ENCODE results near the gene AFAP1.

Gene AFAP1

DNA sequence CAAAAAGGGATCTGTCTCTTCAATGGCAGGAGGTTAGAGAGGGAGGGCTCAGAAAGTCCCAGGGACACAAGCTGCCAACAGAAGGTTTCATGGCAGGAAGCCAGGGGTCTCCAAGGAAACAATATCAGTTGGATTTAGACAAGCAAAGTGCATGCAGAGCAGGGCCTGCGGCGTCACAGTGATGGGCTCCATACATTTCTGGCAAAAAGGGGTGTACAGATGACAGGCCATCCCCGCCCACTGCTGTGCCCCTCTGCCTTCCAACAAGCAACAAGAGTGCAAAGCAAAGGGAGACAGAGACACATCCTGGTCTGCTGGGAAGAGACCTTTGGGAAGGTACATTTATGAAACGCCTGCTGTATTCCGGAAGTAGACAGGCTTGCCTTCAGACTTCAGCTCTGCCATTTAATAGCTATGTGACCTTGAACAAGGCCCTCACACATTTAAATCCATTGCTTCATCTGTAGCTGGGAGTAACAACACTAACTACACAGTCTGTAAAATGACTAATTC is 121.2 kb downstream of the AFAP1 start:
- DNase-seq = no peak

DNA sequence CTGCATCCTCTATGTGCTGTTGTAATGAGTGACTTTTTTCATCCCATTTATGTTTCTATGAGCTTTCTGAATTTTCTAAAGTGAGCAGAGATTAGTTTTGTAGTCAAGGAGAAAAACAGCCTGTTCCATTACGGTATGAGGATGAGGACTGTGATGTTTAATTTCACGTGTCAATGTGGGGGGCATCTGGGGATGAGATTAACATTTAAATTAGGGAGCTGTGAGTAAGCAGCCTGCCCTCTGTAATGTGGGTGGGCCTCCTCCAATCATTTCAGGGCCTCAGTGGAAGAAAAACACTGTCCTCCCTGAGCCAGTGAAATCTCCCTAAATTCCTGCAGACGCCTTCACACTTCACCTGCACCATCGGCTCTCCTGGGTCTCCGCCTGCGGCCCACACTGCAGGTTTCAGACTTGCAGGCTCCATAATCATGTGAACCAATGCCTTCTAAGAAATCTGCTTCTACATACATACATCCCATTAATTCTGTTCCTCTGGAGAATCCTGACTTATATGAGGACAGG is 121.7 kb downstream of the AFAP1 start:
- DNase-seq = no peak

DNA sequence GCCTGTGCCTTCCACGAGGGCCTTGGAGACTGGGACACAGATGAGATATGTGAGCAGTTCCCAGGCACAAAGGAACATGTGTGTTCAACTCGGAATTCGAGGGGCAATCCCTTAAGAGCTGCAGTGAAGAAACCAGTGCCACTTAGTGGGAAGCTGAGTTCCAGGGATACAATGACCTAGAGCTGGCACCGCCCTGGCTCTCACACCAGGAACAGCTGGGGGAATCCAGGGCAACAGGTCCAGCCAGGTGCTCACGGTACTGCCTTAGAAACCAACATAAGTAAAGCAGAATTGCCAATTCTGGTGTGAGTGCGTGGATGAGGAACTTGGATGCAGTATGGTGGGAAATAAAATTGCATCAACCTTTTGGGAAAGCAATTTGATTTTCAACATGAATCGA is 122.9 kb downstream of the AFAP1 start:
- no peak for DNase-seq

DNA sequence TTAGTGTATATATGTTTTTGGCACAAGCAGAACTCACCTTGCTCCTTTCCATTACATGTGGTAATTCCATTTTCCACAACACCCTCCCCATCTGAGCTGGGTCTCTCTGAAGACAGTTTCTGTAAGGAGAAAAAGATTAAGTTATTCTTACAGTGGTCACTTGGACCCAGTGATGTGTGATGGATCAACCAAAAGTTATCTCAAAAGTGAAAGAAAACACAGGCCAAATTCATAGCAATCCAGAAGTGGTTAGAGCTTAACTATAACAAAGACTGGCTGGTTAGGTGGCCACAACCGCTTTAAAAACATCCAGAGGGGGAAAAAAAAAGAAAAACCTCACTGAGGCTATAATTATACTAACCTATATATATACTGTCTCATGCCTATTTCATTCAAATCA is 123.7 kb downstream of the AFAP1 start:
- no peak for DNase-seq

DNA sequence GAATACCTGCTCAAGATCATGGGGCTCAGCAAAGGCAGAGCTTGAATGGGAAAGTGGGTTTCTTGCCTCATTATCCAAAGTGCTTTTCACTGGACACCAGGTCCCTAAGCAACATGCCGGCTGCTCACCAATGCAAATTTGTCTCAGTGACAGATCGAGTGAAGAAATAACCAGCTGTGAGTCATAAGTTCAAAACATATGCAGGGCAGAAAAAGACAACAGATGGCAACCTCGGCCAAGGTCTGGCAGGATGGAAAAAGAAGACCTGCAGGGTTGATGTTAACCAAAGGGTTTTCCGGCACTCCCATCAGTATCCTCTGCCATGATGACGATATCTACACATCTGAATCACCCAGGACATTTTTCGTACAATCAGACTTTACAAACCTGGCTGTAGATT is 124.1 kb downstream of the AFAP1 start:
- DNase-seq = no peak

DNA sequence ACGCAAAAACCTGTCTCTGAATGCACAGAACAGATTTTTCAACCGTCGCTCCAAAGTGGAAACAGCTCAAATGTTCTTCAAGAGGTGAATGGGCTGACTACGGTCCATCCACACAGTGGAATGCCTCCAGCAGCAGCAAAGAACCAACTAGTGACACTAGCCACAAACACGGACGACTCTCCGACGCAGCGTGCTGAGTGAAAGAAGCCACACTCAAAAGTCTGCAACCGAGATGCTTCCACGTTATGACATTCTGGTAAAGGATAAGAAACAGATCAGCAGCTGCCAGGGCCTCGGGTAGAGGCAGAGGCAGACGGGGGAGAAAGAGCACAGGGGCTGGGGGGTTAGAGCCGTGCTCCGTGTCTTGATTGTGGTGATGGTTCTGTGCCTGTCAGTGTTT is 125.2 kb downstream of the AFAP1 start:
- no peak for DNase-seq

DNA sequence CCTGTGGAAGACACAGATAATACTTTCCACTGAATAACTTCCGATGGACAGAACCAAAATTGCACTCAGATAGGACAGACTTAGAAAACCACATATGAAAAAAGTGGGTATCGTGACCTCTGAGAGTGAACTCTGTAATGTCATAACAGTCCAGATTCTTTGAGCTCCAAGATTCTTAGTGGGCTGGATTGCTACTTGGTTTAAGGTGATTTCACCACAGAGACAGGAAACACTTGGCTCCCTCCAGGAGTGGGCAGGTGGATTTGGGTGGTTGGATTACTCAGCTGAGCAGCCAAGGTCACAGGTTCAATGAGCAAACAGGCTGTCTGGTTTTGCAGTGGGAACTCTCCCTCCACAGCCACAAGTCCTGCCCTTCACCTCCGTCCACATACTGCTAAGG is 126.0 kb downstream of the AFAP1 start:
- no peak for DNase-seq

DNA sequence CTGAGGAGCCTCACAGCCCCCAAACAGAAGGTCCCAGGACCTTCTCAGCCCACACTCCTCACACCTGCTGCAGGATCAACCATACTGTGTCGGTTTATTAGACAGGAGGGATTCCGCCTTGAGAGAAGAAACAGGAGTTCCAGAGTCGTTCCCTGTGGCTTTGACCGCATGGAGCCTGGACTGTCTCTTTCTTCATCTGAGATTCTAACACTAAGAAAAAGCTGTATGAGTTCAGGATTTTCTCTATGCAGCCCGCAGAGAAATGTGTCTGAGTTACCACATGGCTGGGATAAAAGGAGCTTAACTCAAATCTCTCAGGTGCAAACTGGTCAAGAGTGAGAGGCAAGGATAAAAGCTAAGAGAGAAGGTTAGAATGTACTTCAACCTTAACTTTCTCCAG is 126.7 kb downstream of the AFAP1 start:
- DNase-seq = no peak

DNA sequence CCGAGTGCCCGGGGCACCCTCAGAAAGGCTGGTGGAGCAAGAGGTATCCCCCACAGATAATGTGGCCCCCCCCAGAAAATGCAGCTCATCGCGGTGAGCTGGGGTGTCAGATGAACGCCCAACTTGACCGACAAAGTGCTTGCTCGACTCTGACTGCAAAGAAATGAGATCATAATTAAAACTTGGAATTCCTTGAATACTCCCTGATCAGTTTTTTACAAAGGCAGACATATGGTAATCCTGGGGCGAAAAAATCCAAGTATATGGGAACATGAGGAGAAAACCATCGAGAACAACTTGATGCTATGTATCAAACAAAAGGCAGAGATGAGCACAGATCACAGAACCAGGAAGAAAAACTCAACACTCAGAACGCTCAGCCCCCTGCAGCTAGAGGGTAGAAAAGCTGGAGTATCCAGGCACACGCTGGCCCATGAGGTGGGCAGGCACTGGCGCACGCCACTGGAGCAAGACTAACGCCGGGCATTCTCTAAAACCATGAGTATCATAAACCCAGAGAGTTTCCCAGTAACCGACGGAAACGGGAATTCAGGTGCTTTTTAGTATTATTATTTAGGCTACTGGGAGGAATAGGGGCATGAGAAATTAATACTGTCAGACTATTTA is 127.3 kb downstream of the AFAP1 start:
- DNase-seq = no peak

DNA sequence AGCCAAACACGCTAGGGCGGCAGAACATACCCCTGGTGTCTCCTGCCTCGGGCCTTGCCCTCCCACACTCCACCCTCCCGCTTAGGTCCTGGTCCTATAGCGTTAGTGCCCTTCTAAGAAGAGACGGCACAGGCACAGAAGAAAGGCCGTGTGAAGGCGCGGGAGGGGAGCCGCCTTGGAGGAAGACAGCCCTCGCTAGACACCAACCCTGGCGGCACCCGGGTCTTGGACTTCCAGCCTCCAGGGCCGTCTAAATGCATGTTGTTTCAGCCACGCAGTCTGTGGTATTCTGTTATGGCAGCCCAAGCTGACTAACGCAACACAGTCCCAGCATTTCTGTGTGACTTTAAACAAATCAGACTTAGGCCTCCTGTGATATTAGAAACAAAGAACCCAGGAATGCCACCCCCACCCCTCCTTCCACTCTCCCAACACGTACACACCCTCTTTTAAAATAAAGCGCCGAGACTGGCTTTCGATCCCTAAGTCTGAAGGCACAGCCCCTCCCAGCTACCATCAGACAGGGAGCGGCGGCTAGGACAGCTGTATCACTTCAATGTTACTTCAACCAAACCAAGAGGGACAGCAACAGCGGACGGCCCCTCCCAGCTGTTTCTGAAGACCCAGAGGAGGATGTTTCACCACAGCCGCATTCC is 128.0 kb downstream of the AFAP1 start:
- no peak for DNase-seq

DNA sequence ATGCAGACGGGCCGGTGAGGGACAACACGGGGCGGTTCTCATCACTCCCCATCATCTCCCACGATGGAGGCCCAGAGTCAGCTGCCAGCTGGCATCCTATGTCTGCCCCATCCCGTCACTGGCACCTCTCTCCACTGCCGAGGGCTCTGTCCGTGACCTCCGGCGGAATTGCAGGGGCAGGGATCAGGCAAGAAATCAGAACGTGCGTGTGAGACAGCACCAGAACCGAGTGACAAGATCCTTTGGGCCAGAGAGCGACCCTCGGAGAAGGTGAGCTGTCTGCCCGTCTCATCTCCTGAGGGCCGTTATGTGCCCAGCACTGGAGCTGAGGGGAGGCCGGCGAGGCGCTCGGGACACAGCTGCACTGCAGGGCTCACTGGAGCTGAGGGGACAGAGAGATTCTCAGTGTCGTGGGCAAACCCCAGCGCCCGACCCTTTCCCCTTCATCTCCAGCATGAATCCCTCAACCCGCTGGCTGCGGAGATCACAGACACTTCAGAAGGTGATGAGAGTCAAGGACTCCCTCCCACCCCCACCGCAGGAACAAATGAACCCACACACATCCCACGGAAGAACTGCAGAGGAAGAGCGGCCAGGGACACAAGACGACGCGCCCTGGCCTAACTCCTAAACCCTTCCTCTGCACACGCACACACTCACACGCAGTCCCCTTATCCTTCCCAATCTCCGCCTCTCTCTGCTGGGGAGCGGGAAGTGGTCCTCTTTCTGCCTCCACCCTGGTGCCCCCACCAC is 128.7 kb downstream of the AFAP1 start:
- DNase-seq = no peak

DNA sequence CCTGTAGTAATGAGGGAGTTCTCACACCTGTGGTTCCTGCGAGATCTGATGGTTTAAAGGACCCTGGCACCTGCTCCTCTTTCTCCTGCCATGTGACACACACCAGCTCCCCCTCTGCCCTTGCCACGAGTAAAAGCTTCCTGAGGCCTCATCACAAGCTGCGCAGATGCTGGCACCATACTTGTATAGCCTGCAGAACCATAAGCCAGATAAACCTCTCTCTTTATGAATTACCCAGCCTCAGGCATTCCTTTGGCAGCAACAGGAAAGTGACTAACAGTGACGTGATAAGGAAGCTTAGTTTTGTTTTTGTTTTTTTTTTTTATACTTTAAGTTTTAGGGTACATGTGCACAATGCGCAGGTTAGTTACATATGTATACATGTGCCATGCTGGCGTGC is 130.9 kb downstream of the AFAP1 start:
- no peak for DNase-seq

DNA sequence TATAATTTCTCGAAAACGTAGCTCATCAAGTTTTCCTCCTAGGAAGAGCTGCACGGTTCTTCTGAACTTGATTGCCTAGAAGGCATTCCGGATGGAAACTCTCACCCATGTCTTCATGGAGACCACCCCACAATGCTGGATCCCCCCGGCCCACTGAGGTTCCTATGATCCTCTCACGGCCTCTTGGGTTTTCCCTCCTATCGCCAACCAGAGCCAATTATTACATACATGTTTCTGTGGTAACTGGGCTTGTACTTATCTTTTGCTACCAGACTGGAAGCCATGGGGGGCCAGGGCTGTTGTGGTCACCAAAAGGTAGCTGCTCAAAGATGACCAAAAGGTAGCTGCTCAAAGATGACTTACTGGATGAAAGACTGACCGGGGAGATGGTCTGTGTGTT is 131.5 kb downstream of the AFAP1 start:
- no peak for DNase-seq

DNA sequence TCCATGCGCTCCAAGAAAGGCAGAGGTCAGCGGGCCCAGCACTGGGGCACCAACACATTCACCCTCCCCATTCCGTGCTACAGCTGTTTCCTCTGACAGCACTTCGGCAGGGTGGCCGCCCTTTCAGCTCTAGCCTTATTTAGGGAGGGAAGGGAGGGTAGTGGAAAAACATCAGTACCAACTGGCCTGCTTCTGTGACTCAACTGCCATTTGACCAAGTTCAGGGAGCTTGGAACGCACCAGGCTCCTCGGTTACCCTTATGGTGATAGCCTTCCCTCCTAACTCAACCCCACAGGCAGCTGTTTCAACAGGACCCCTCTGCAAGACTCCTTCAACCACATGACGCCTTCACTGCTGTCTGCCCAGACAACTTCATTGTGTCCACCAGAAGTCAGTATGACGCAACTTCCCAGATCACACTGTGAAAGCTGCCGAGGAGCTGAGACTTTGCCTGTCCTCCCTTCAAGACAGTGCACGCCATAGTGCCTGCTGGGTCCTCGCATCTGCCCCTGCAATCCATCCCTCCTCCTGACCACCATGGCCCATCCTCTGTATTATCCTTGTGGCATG is 132.2 kb downstream of the AFAP1 start:
- DNase-seq = no peak

DNA sequence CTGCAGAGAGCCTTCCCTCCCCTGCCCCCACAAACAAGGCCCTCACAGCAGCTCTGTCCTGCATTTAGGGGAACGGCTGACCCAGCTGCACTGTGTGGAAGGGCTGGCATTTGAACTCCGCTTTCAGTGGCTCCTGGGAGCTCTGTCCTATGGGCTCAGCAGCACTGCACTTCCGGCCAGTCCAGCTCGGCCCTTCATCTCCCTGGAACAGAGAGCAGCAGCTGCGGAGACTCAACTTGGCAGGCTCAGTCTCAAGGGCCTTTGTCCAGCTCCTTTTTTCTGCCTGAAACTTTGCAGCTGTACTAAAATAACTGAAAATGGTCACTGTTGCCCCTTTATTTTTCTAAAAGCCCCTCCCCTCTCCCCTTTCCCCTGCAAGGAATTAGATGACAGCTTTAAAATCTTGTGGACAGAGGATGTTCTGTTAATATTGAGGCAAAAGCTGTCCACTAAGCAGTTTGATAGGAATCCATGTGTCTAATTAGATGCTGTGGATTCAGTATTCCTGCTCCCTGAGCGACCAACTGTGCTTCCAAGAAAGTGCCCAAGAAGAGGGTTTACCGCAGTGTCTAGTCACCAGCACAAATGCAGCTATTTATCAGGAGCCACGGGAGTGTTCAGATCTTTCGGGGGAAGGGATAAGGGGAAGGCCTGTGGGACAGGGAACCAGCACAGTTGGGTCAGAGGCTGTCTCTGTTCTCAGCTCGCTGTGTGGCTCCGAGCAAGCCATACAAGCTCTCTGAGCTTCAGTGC is 133.1 kb downstream of the AFAP1 start:
- DNase-seq = no peak

DNA sequence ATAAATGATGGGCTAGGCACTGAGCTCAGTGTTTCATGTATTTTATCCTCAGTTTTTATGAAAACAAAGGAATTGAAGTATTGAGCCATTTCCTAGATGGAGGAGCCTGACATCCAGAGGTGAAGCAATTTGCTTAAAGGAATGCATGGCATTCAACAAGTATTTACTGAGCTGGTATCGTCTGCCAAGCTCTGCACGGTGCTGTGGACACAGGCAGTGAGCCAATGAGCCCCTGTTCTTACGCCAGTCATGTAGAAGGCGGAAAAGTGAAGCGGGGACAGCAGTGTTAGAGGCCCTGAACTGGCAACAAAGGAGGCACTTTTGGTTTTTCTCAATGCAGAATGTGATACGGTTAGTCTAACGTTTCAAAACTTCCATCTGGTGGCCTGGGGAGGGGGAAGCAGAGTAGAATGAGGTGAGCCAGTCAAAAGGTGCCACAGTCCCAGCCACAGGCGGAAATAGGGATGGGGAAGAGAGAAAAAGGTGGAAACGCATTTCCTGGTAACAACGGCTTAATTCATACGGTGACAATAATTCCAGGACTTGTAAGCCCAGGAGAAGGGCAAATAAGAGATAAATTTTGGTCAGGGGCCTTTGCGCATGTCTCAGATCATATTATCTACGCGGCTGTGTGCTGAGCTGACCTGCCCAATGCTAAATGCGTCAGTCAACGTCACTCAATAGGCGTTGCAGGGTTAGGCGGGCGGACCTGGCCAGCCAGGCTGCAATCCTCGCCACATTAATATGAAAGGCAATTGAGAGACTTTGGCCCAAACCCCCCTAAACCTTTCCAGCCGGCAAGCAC is 133.9 kb downstream of the AFAP1 start:
- no peak for DNase-seq

DNA sequence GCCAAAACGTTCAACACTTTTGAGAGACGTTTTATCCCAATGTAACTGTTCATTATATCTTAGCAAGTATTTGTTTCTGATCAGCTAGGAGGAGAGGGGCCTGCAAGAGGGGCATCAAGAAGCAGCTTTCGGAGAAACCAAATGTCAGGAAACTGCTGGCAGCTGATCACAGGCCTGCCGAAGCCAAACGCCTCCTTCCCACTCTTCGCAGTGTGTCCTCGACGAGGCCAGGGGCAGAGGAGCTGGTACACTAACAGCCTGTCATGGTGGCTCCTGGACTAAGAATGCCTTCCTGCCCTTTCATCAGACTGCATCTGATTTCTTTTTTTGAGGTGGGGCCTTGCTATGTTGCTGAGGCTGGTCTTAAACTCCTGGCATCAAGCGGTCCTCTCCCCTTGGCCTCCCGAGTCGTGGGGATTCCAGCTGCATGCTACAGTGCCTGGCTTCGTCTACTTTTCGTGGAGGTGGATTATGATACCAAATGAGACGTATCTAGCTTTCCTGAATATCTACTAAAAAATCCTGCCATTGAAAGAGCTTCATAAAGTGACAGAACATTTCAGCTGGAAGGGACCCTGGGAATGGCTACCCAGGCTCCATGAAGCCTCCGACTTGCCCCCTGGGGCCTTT is 134.8 kb downstream of the AFAP1 start:
- DNase-seq = no peak

DNA sequence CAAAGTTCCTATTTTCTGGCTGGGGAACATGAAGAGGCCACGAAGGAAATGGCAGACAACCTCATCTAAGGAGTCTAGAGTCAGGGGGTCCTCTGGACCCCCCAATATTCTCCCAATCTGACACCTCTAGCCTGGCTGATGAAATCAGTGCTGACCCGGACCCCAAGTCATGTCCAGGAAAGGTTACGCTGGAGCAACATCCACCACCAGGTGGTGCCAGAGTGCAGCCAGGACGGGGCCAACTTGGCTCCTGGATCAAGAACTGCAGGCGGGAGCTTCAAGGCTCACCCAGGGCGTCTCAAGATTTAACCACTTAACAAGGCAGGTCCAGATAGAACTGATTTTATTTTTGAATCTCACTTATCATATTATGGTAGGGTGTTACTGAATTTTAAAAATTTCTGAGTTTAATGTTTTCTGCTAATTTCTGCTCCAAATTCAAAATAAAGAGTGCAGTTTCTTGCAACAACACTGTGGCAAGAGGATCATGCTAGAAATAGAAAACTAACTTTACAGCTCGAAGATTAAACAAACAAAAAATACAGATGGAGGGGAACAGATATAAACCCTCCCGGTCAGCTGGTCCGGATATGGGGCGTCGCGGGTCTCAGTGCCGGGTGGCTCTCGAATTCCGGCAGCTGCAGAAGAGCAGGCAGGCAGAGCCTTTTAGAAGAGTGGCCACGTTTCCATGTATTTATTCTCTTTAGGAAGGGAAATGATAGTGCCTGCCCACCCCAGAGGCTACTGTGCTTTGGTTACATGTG is 135.5 kb downstream of the AFAP1 start:
- DNase-seq = peak; percentile 68

DNA sequence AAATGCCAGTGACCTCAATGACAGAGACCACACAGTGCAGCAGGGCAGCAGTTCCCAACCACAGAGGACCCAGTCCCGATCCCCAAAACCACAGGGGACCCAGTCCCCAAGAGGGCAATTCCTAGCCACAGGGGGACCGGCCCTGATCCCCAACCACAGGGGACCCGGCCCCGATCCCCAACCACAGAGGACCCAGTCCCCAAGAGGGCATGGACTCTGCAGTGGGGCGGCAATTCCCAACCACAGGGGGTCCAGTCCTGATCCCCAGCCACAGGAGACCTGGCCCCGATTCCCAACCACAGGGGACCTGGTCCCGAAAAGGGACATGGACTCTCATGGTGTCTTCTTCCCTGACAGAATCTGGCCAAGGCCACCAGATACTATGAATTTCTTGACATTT is 136.3 kb downstream of the AFAP1 start:
- DNase-seq = no peak

DNA sequence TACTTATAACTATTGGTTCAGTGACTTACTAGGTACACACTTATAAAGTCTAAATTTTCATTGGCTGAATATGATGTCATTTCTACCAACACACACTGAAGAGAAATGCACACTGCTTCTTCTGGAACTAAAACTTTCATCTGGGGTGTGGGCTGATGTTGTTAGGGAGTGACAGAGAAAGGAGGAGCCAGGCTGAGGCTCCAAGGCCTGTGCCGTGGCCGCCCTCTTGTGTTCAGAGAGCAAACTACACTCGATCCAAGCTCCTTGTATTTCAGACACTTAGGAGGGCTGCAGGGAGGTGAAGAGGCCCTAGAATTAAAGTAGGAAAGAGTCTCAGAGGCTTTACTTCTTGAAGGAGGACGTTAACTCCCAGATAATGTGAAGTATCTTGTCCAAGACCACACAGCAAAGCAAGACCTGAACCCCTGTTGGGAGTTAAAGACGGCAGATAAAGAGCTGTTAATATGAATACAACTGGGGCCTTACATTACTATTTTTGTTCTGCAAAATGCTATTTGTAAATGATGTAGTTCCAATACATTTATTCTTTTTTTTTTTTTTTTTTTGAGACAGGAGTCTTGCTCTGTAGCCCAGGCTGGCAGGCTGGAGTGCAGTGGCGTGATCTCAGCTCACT is 137.5 kb downstream of the AFAP1 start:
- peak; percentile 69 for DNase-seq

Data from CD4-positive, alpha-beta T cell treated with Interleukin-15 for 1 hour (primary cell).